22Rv1 (cell line): Measurements from ENCODE around the gene SDHAF2.

Experiments used
- ZFX ChIP-seq: fragments of 450-650 bp; IDR thresholded peaks from 2 replicates; pipeline ENCODE4 v1.6.1; 2017; ENCODE audit warnings: antibody characterized with exemption, borderline replicate concordance
- TF ChIP-seq, protein P1 (sequence below): fragments of 450-650 bp; IDR thresholded peaks from 2 replicates; pipeline ENCODE4 v1.5.1; 2017; ENCODE audit warnings: mild to moderate bottlenecking

GRCh38 chr11:61404103-61404502, 25.8 kb upstream of the SDHAF2 start:
- TF ChIP-seq, protein P1, sequence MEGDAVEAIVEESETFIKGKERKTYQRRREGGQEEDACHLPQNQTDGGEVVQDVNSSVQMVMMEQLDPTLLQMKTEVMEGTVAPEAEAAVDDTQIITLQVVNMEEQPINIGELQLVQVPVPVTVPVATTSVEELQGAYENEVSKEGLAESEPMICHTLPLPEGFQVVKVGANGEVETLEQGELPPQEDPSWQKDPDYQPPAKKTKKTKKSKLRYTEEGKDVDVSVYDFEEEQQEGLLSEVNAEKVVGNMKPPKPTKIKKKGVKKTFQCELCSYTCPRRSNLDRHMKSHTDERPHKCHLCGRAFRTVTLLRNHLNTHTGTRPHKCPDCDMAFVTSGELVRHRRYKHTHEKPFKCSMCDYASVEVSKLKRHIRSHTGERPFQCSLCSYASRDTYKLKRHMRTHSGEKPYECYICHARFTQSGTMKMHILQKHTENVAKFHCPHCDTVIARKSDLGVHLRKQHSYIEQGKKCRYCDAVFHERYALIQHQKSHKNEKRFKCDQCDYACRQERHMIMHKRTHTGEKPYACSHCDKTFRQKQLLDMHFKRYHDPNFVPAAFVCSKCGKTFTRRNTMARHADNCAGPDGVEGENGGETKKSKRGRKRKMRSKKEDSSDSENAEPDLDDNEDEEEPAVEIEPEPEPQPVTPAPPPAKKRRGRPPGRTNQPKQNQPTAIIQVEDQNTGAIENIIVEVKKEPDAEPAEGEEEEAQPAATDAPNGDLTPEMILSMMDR, result no peak
- no peak for TF ChIP-seq ZFX
